Endothelial cell of umbilical vein (primary cell): Measurements from ENCODE around the gene FAM171A2.
"Not testable (repeated sequence)": the region's sequence is repeated elsewhere in the genome, so short reads cannot be mapped to it uniquely, and the experiment has no call there.

ENCODE experiments used
- MYC ChIP-seq: IDR thresholded peaks from one replicate; pipeline ENCODE4 v1.6.1; 2011; ENCODE audit warnings: mild to moderate bottlenecking, low read depth, low read length
- POLR2AphosphoS5 ChIP-seq: IDR thresholded peaks from 2 replicates; pipeline ENCODE4 v1.6.1; 2012; ENCODE audit warnings: low read depth, mild to moderate bottlenecking, control low read depth, low read length, moderate library complexity; ENCODE audit not compliant: insufficient read depth

- TF ChIP-seq POLR2AphosphoS5, MYC: not testable (repeated sequence)
These were observed 1.4 kb upstream of the FAM171A2 start for GRCh38 chr17:44365051-44365450.
